HG03060 (cell line): ENCODE results near the gene RYR3.

Experiments used
- ATAC-seq: cut with Tn5 transposase; IDR thresholded peaks from one replicate; pipeline ENCODE4 v1.9.1; 2021; ENCODE audit warnings: low read depth, moderate number of reproducible peaks; ENCODE audit not compliant: unreplicated experiment

Gene RYR3

DNA sequence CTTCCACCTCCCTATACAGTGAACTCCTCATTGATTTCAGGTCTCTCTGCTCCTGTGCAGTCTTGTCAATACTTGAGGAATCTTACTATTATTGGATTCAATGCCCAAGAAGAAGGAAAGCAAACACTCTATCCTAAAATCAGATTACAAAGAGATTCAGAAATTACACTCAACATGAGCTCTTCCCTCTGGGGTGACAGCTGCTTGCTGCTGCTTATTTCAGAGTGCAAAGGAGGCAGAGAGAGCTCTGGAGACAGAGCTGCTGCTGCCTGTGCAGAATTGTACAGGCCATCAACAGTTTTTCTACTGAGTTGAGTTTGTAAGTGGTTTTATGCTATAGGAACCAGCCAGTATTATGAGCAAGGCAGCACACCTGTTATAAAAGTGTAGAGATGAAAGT, 7.1 kb downstream of the RYR3 start:
- no peak for ATAC-seq

DNA sequence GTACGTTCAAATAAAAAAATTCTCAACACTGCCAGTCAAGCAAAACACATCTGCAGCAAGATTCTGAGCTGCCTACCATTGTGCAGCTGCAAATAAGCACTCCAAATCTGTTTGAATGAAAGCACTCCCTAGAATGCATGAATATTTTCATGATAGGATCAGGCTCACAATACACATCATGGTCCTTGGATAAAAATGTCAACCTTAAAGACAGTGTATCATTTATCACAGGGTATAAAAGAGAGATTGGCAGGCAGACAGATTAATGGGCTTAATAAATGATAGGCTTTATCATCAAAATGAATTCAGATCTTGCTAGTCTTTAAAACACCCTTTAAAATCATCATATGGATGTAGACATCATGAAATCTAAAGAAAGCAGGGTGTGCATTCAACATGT, 9.2 kb downstream of the RYR3 start:
- no peak for ATAC-seq

DNA sequence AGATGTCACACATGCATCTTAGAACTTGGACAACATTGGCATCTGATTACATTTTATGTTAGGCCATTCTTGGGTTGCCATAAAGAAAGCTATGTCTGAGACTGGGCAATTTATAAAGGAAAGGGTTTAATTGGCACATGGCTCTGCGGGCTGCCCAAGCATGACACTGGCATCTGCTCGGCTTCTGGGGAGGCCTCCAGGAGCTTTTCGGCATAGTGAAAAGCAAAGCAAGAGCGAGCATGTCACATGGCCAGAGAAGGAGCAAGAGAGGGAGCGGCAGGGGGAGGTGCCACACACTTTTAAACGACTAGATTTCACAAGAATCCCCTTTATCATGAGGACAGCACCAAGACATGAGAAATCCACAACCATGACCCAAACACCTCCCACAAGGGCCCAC, 11.3 kb downstream of the RYR3 start:
- ATAC-seq = no peak

DNA sequence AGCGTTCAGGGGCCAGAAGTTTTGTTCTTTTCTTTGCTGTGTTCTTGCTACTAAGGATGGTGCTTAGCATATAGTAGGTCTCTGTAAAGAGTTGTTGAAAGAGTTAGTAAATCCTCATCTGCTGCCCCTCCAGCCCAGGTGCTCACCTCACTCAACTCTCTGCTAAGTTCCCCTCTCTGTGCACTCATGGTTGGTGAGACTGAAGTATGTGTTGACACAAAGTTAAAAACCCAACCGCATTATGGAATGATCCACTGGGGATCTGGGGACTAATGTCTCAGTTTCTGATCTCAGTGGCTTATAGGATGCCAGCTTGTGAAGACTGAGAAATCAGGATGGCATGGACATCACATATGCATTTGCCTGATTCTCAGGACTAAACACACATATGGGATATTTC, 13.8 kb downstream of the RYR3 start:
- no peak for ATAC-seq

DNA sequence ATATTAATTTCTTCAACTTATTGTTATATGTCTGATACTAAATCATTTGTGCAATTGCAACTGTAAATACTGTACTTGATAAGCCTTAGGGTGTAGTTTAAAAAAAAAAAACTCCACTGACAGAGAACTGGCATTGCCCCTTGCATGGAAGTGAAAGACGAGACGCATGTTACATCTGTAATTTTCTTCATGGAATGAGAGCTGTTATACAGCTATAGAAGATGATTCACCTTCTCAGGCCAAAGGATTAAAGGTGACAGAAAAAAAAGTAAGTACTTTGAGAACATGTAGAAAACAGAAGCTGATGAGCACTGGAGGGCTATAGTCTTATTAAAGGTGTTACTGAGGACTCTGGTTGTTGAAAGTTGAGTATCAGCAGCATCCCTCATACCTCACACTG, 16.1 kb downstream of the RYR3 start:
- no peak for ATAC-seq

DNA sequence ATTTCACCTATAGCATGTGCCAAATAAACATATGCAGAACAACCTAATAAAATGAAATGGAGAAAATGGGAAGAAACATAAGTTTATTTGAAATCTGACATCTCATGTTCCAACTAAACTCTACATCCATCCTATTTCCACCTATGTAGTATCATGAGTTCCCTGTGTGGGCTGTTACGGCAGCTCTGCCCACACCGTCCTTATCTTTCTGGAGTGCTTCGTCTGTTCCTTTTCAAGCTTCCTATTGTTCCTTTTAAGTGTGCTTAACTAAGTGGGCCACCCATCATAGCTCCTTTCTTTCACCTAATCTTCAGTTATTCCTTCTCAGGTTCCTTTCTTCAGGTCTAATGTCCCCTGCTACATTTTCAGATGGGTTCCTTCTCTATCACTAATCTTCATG, 17.3 kb downstream of the RYR3 start:
- no peak for ATAC-seq

DNA sequence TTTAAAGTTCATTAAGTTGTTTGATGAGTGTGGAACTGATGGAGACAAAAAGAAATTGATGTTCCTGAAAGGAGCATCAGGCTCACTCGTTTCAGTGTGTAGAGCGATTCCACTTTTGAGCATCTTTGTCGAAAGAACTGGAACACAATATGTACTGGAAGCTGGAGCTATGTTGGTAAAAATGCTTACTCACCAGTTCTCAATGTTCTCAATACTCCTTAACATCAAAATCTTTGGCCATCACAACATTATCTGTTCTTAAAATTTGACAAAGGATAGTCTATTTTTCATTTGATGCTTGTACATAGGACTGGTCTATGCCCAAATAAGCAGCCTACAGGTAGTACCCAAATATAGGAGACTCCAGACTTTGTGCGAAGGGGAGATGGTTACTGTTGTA, 18.7 kb downstream of the RYR3 start:
- ATAC-seq = no peak

DNA sequence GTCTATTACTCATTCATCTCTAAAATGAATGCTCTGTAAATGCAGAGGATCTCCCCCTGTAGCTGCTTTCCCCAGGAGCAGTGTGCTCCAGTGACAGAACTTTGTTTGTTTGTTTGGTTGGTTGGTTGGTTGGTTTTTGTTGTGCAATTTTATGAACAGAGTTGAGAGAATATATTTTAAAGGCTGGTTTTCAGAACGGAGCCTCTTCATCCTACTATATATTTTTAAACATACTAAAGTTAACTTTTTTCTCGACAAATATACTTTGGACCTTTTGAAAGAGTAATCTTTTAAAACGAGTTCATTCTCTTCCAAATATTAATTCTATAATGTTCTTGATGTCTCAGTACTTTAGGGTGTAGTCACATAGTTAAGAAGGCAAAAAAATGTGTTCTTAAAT, 20.2 kb downstream of the RYR3 start:
- ATAC-seq = no peak

DNA sequence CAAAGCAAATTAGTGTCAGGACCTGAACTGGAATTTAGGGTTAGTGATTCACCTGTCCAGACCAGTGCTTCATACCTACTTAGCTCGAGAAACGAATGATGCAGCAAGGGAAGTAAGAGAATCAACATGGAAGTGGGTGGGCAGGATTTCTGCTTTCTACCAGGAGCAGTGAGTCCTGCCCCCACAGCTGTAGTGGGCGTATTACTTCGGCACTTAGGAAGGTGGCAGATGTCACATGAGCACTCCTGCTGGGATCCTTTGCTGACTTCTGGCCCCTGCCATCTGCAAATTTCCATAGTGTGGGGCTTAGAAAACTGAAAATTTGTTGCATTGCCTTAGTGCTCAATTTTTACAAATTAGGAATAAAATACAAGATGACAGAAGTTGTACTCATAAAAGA, 31.2 kb downstream of the RYR3 start:
- no peak for ATAC-seq

DNA sequence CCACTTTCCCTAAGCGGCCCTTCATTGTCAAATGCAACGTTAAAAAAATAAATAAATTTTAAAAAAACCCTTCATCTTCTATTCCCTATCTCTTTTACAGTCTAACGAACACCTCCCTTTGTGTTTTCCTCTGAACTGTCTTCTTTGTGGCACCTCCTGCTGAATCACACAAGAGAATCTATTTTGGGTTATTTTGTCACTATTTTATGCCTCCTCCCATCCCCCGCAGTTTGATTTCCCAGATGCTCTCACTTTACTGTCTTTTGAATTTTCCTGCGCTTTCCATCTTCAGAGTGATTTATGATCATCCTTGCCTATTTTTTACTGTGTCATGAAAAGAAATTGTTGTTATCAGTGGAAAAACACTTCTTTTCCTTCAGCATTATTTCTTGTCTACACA, 32.5 kb downstream of the RYR3 start:
- ATAC-seq = no peak

DNA sequence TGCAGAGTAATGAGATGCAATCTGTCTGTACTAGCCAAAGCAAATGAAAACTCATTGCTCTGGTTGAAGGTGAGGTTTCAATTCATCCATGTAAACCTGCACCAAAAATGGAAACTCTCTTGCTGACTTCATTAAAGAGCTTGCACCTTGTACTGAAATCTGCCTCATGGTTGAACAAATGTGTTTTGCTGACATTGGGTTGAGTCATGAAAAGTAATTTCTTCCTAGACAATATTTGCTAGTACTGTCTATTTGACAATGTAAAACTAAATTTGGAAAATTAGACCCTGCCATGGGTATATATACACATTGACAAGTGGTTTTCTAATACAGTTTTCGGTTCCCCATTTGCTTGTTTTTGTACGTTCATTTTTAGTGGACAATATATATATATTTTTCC, 33.3 kb downstream of the RYR3 start:
- ATAC-seq = no peak

DNA sequence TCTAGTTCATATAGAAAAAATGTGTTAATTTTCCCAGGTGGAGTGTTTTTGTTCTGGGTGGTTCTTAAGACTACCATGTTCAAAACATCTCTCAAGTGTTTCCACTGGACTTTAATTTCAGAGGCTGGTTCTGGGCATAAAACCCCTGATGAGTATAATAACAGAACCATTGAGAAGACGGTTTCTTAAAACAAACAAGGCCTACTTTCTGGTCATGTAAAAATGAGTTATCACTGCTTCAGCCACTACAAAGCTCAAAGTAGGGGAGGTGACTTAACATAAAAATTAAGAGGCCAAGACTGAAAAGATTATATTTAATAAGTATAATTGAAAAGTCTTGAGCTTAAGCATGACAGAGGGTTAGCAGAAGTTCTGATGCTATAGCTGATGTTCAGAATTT, 33.8 kb downstream of the RYR3 start:
- ATAC-seq = no peak

DNA sequence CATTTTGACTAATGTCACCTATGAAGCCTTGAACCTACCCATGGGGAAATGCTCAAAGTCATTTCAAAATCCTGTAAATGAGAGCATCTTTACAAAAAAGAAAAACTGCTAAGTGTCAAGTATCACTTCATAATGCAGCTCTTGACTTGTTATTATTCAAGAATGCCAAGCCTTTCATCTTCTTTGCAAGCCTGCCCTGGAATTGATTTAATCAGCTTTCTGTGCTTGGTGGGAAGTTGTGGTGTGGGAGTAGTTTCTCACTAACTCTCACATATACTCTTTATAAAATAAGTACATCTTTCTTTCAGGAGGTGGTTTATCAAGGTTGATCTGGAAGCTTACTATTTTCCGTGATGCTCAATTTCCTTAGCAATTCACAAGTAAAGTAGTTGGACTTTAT, 43.6 kb downstream of the RYR3 start:
- ATAC-seq = no peak

DNA sequence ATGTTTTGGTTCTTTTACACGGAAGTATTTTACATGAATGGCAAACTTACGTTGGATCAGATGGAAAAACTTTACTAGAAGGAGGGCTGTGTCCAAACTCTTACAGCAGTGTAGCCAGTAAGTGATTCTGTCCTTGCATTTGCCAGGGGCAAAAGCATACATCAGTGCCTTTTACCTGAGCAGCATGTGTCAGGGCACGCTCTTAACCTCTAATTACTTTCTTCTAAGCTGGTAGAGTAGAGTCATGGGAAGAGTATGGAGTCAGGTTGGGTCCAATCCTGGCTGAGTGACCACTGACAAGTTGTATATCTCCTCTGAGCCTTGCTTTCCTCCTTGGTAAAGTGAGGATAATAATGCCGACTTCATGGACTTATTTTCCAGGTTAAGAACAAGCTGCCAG, 47.1 kb downstream of the RYR3 start:
- no peak for ATAC-seq

DNA sequence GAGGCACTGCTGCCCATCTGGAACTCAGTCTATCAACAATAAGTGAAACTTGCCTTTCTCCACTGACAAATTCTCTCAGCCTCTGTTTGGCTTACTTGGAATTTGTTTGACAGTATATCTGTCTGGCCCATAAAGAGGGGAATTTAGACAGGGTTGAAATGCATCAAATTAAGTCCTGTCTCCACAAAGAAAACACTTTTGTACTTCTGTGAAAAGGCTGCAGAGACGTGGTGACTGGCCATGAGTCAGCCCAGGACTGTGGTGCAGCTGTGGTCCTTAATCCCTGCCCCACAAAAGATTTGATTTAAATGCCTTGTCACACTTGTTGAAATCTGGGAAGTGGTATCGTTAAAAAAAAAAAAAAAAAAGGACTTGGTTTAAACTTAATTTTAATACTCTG, 47.5 kb downstream of the RYR3 start:
- ATAC-seq = no peak

DNA sequence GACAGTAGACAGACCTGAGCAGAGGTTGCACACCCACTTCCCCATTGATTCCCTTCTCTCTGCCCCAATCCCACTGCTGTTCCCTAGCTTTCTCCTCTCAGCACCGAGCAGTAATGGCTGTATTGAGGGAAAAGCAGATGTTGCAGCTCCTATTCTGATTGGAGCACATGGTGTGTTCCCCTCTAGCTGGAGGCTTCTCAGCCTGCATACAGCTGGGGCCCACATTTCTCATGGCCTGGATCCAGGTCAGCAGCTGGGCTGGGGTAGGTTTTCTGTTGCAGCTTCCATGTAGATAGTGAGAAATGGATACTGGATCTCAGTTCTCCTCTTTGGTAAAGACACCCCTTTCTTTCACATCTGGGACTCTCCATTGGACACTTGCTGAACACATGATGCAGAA, 50.1 kb downstream of the RYR3 start:
- ATAC-seq = no peak

DNA sequence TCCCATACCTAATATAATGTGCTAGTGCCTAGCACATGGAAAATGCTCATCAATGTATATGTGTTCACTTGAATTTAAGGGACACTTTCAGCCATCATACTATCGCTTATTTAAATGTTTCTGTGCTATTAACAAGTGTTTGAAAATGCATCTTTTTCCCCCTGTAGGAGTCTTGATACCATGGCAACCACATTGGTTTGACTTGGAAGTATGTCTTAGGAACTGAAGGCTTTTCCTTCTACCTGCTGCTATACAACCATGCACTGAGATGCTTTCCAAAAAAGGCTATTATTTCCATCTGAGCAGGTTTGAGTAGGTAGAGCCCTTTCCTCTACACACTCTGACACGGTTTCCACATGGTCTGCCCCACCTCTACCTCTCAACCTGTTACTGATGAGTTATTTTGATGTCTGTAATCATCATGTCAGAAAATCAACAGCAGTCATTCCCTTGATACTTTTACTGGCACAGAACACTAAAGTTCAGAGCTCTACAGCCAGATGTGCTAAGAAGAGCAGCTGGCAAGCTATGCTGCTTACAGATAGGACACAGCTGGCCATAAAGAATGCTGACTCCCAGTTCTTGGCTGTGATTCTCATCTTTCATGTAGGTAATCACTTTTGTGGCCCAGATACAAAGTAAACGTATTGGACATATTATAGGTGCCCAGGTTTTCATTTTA, 59.3 kb downstream of the RYR3 start:
- ATAC-seq = no peak

DNA sequence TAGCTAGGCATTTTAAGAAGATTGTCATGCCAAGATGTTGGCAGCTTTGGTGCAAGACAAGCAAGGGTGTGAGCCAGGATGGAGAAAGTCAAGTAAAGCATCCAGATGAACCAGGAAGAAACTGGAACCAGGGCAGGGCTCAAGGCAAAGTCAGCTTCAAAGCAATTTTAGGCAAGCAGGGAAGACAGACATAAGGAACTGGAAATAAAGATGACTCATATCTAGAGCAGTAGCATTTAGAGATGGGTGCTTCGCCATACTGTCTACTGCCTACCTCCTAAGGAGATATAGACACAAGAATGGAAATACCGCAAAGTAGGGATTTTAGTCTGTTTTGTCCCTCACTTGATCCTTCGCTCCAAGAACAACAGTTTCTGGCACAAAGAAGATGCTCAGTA, 59.9 kb downstream of the RYR3 start:
- no peak for ATAC-seq

DNA sequence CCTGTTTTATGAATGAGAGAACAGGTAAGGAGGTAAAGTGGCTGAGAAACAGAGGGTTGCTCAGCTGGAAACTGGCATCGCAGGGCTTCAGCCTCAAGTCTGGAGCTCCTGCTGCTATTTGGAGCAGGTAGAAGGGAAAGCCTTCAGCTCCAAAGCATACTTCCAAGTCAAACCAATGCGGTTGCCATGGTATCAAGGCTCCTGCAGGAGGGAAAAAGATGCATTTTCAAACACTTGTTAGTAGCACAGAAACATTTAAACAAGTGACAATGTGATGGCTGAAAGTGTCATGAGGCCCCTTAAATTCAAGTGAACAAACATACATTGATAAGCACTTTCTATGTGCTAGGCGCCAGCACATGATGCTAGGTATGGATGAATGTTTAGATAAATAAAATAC, 60.4 kb downstream of the RYR3 start:
- no peak for ATAC-seq

DNA sequence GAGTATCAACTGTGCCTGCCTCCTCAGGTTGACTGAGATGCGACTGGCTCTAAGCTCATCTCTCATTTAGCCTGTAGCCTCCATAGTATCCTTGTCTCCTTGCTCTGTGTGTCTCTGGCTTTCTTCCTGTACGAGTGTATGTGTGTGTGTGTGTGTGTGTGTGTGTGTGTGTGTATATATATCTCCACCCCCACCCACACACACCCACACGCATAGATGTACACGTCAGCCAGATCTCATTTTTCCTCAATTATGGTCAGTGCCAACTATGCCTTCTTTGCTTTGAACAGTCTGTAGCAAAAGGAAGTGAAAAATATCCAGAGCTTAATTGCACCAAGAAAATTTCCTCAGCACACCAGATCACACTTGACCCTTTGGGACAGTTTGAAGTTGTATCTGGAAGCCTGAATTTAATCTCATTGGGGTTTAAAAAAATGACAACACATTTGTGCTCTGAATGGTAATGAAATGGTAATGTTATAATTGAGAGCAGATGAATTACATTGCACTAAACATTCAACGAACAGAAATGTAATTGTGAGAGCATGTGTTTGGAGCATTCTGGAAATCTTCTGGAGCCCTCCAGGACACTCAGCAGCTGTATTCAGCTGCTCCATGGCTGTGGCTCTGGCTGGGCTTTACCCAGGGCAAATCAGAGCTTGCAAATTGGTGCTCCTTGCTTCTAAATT, 63.6 kb downstream of the RYR3 start:
- no peak for ATAC-seq

DNA sequence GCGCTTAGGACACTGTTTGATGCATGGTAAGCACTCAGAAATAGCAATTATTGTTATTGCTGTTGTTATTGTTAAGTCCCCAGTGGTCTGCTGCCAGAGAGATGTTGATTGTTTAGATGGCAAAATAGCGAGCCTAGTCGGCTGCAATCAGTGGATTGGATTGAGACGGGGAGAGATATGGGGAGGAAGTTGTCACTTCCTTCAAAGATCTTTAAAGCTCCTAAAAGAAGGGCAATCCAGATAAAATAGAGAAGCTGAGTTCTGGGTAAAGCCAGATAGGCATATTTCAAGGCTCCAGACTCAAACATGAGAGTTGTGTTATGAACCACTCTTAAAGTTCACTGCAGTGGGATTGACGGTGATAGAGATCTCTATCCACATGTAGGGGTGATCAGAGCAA, 64.5 kb downstream of the RYR3 start:
- ATAC-seq = no peak

DNA sequence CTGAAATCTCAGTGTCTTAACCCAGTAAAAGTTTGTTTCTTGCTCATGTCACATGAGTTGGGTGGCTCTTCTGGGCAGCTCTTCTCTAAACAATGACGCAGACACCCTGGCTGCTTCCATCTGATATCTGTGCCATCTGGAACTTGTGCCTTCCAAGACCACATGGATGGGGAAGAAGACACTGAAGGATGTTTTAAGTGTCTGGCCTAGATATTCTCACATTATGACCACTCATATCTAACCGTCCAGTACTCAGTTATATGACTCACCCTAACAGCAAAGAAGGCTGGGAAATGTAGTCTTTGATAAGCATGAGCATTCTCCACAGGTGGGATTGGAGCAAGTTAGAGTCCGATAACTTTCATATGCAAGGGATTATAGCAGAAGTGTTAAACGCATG, 66.4 kb downstream of the RYR3 start:
- ATAC-seq = no peak
